NCI-H226 (cell line): ENCODE data around the gene LPIN3.
"Not testable (repeated sequence)": the region's sequence is repeated elsewhere in the genome, so short reads cannot be mapped to it uniquely, and the experiment has no call there.

Experiments
- DNase-seq: peaks from one replicate; pipeline ENCODE4 v3.0.0-alpha.2; 2015

The LPIN3 gene

DNA sequence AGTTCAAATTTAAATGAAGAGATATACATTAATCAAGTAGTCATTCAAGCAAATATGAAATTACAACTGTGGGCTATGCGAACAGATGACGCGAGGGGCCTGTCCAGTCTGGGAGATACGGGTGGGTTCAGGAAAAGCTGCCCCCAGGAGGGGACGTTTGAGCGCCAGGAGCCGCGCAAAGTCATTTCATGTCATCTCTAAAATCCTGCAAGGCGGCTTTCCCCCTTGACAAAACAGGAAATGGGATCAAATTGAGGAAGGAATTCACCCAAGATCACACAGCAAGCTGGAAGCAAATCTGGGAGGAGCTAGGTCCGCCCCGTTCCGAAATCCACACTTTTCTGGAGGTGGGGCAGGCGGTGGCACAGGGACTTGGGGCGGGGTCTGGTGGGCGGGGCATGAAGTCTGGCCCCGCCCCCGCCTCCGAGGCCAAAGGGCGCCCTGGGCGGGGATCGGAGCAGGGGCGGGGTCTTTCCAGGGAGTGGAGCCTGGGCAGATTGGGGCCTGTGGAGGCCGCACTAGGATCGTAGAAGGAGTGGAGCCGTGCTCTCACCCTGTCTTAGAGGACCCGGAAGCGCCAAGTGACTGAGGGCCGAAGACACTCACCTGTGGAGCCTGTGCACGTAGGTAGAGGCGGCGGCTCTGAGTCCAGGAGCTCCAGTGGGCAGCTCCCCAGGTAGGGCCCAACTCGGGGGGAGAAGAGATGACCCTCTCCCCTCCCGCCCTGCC, at the start of gene LPIN3:
Gene LPIN3, plus strand, starts transcription at position 495 of the 729 bp plus-strand sequence. CDS start 4,983 bp downstream, outside the sequence.
- peak; percentile 84 for DNase-seq

GRCh38 chr20:41293269-41294037, 47.2 kb upstream of the LPIN3 start:
- DNase-seq: no peak

DNA sequence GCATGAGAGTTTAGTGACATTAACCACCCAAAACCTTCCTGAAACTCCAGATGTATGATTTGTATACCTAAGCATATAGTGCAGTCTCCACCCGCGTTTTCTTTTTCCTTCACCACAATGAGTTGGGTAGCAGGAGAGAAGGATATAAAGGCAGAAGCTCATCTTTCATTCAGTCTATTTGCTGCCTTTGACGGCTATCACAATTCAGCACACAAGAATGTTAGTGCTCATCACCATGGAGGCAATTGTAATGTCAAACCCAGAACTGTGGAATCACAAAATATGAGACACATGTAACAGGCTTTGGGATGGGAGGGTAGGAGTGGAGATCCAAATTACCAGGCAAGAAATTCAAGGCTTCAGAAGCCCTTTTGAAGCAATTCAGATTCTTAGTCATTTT, 40.7 kb upstream of the LPIN3 start:
- no peak for DNase-seq

- DNase-seq: no peak
Measured at GRCh38 chr20:41300383-41300782, 40.2 kb upstream of the LPIN3 start.

GRCh38 chr20:41300886-41301285, 39.7 kb upstream of the LPIN3 start:
- DNase-seq: no peak

GRCh38 chr20:41304002-41304401, 36.6 kb upstream of the LPIN3 start:
- DNase-seq: no peak

DNA sequence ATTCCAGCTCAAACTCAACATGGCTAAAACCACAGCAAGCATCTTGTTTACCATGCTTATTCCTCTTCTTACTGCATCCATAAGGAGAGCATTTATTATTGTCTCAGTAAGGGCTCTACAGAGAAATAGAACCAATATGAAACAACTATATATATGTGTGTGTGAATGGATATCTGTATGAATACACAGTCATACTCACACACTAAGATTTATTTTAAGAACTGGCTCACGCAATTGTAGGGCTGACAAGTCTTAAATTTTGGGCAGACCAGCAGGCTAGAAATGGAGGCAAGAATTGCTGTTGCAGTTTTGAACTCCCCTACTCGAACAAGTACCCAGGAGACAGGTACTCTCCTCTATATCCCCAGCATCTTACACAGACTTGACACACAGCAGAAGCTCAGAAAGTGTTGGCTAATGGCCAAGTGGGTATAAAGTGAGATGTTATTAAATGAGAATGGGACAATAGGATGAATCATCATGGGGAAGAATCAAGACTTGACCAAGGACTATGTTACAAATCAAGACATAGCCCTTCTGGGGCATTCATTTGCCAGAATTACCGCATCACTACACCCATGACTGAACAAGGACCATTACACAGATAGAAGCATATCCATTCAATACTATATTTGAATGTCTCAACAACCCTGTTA, 36.1 kb upstream of the LPIN3 start:
- no peak for DNase-seq

GRCh38 chr20:41306061-41306727, 34.4 kb upstream of the LPIN3 start:
- no peak for DNase-seq

GRCh38 chr20:41307021-41307420, 33.6 kb upstream of the LPIN3 start:
- DNase-seq: no peak

DNA sequence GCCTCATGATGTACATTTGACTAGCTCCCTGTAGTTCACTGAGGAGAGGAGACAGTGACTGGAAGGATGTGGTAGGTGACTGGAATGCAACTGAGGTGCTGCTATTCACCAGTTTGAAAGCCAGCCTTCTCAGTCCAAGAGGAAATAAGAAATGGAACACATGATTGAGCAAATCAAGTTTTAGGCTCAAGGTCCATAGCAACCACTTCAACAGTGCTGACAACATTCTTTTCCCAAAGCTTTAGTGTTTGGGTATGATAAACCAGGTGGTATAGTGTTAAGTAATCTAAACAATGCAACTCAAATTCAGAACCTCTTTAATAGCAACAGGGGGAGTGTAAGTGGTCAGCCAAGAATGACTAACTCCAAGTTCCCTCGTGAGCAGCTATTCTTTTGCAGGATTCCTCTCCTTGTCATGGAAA, 32.3 kb upstream of the LPIN3 start:
- peak; percentile 91 for DNase-seq

DNA sequence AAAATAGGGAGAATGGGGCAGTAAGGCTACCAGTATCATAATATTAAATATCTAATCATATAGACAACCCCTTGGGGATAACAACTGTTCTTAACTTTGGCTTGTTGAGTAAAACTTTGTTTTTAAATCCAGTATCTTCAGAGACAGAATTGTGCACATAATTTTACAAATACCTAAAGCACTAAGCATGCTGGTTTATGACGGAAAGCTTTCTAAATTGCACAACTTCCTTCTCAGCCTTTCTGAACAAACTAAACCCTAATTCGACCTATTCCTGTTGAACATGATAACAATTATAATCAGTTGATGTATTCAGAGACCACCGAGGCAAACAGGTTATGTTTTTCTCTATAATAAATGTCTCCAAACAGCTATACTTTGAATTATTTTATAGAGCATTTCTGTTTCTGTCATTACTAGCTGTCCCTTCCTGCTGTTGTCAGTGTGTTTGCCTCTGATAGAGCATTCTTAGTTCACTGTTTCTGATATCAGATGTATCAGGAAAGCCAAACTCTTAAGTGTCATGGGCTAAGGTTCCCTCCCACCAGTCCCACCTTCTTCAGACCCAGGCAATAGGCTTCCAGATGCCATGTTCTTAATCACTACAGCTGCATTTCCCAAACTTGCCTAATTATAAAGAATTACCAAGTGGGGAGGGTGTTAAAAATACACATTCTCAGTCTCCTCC, 31.8 kb upstream of the LPIN3 start:
- DNase-seq: peak; percentile 49

- peak; percentile 97 for DNase-seq
Measured at GRCh38 chr20:41309817-41310216, 30.8 kb upstream of the LPIN3 start.

DNA sequence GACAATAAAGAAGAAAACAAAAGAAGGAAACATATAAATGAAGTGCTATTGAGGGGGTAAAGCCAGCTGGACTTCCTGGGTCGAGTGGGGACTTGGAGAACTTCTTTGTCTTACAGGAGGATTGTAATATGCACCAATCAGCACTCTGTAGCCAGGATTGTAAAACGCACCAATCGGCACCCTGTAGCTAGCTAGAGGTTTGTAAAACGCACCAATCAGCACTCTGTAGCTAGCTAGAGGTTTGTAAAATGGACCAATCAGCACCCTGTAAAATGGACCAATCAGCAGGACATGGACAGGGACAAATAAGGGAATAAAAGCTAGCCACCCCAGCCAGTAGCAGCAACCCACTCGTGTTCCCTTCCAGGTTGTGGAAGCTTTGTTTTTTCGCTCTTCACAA, 28.6 kb upstream of the LPIN3 start:
- not testable (repeated sequence) for DNase-seq

DNA sequence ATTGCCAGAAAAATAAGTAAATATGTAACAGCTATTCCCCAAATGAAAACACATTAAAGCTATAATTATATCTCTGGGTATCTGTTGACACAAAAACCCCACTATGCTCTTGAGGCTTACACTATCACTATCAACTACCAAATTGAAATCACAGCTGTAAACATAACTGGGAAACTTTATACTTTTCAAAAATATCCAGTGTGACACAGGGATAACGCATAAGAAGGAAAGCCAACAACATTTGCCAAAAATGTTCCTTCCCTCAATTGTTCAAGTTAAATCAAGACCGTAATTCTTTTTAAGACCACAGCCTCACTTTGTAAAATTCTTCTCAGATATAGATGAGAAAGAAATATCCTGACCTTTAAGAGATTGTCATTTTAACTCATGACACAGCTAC, 26.2 kb upstream of the LPIN3 start:
- DNase-seq: no peak

- no peak for DNase-seq
Measured at GRCh38 chr20:41316051-41316450, 24.6 kb upstream of the LPIN3 start.

DNA sequence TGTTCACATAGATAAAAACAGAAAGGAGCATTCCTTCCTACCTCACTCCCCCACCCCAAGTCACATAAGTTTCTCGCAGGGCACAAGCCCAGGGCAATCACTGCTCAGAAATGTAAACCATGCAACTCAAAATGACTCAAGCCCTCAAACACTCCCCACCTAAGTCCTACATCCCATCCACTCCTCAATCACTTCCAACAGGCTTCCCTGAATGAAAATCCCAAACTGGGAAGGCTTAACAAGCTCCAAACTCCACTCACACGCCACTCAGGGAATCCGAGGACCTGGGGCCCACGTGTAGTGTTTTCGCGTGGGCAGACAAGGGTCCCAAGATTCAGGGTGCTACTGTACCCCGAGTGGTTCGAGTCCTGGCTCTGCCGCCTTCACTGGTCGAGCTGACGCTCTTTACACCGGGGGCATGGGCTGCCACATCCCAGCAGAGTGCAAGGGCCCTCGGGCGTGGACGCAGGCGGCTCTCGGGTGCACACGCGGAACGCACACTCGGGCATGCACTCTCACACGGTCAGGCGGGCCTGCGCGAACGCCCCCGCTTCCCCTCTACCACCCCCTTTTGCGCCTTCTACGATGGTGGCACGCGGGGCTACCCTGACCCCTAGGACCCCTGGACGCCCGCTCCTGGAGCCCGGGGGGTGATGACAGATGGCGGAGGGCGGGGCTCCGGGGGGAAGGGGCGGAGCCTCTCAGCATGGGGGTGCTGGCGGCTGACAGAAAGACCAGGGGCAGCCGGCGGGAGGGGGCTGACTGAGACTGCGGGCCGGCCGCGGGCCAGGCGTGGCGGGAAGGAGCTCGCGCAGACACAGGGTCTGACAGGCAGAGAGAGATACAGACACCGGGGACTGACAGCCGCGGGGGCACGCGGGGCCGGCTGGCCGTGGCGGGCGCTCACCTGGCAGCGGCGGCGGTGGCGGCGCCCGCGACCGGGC, 23.7 kb upstream of the LPIN3 start:
- peak; percentile 91 for DNase-seq

DNA sequence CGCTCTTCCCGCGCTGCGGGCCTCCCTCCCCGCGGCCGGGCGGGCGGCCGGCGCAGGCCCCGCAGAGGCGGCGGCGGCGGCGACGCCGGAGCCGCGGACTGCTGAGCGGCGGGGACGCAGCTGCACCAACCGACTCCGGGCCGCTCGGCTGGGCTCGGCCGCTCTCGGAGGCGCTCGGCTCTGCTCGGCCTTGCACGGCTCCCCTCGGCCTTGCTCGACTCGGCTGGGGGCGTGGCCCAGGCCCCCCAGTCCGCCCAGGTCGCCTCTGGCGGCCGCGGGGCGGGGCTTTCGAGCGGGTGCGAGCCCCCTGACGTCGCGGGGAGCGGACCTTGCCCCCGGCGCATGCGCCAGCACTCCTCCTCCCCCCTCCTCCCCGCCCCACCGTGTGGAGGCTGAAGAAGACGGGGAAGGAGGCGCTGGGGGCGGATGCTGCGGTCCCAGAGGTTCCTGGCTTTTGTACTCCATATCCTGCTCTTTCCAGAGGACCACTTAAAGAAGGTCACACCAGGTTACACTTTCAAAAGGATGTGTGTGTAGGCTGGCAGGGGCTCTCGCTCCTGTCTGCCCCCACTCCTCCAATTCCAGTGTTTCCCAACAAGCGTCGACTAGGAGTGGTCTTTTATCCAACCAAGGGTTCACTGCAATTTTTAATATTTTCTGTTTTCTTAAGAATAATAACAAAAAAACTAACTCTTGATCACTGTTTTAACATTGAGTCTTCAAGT, 22.9 kb upstream of the LPIN3 start, which contains the start of gene ZHX3:
Gene ZHX3, minus strand, starts transcription at position 186 of the 725 bp plus-strand sequence. CDS start 112,815 bp downstream, outside the sequence.
- peak; percentile 93 for DNase-seq

GRCh38 chr20:41318271-41318649, 22.4 kb upstream of the LPIN3 start:
- no peak for DNase-seq

- no peak for DNase-seq
Measured at GRCh38 chr20:41320441-41320840, 20.2 kb upstream of the LPIN3 start.

DNA sequence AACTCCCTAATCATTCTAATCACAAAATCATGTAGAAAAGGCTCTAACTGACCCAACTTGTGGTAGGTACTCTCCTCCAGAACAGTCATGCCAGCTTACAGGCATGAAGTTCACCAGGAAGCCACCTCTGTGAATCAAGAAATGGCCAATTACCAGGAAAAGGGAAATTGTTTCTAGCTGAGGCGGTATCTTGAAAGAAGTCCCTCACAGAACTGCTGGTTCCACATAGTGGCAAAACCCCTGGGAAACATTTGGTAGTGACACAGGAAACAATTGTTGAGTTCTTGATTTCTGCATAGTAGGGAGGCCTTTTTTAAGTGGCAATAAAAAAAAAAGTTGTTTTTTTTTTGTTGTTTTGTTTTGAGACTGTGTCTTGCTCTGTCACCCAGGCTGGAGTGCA, 19.6 kb upstream of the LPIN3 start:
- DNase-seq: no peak

DNA sequence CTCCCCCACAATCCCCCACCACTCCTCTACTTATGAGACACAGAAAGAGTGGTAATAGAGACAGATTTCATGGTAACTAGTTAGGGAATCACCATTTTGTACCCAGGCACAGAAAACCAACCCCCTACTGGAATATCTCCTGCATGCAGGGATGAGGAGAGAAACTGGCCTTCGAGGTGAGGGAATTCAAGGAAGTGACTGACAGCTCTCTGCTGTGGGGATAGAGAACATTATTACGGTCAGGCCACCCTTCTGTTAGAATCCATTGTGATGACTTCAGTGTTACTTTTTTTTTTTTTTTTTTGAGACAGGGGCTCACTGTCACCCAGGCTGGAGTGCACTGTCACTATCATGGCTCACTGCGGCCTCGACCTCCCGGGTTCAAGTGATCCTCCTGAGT, 13.4 kb upstream of the LPIN3 start:
- DNase-seq: no peak
